Measurements from ENCODE around the gene WDR90.

The WDR90 gene

DNA sequence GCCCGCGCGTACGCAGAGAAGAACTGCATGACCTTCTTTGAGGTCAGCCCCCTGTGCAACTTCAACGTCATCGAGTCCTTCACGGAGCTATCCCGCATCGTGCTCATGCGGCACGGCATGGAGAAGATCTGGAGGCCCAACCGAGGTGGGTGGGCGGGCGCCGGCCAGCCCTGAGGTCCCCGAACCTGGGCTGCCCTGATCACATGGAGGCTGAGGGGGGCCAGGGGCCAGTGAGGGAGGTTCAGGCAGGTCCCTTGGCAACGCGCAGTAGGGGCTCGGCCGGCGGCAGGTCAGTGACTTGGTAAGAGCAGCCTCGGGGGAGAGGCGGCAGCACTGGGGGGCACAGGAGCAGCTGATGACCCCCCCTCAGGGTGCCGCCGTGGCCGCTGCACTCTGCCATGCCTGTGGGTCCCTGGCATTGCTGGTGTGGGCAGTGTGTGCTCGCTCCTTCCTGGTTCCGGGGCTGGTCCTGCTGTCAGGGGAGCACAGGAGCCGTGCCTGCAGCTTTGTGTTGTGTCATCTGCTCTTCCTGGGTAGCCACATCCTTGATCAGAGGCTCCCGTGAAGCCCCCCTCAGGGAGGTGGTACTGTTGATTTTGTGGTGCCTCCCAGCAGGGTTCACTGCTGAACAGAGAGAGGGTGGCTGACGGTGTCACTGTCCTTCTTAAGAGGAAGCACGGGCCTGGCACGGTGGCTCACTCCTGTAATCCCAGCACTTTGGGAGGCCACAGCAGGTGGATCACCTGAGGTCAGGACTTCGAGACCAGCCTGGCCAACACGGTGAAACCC is 23.0 kb upstream of the WDR90 start:
- FAIRE-seq (no peak), DNase-seq (ENCODE audit: insufficient read length, low spot score) (no peak)

DNA sequence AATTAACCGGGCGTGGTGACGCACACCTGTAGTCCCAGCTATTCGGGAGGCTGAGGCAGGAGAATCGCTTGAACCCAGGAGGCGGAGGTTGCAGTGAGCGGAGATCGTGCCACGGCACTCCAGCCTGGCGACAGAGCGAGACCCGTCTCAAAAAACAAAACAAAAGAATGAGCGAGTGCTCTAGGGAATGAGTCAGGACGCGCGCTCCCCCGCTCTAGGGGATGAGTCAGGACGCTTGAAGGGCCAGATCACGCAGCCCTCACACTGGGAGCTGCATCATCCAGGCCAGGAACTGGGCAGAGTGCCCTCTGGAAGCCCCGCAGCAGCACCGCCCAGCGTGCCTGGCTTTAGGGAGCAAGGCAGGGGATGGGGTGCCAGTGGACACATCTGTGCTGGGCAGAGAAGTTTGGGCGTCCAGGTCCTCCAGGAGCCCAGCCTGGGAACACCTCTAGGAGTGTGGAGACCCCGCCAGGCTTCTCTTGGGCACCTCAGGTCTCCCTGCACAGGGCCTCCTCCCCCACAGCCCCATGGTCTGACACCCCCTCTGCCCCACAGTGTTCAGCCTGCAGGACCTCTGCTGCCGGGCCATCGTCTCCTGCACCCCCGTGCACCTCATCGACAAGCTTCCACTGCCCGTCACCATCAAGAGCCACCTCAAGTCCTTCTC is 22.2 kb upstream of the WDR90 start:
- DNase-seq (ENCODE audit: insufficient read length, low spot score) (peak; percentile 93), FAIRE-seq (no peak)

DNA sequence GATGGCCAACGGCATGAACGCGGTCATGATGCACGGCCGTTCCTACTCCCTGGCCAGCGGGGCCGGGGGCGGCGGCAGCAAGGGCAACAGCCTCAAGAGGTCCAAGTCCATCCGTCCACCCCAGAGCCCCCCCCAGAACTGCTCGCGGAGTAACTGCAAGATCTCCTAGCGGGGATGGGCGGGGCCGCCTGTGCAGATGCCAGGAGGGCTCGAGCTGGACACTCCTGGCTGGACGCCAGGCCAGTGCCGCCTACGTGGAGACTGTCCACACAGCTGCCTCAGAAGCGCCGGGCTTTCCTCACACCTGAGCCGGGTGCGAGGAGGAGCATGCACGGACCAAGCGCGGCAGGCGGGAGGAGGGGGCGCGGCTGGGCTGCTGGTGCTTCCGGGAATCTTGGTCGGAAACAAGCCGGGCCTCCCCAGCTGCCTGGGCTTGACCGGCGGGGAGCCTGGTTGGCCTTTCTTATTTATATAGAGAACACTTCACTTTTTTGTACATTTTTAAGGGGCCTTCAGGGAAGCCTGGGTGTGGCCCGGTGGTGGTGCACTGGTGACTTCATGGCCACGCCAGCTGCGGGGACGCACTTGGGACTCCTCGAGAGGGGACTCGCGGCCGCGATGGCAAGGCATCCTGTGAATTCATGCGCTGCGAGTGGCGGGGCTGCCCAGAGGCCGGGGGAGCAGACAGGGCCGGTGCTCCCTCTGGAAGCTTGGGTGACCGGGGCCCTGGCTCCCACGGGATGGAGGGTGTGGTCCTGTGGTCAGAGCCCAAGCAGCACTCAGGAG is 21.5 kb upstream of the WDR90 start:
- no peak for DNase-seq (ENCODE audit: insufficient read length, low spot score)
- no peak for FAIRE-seq

DNA sequence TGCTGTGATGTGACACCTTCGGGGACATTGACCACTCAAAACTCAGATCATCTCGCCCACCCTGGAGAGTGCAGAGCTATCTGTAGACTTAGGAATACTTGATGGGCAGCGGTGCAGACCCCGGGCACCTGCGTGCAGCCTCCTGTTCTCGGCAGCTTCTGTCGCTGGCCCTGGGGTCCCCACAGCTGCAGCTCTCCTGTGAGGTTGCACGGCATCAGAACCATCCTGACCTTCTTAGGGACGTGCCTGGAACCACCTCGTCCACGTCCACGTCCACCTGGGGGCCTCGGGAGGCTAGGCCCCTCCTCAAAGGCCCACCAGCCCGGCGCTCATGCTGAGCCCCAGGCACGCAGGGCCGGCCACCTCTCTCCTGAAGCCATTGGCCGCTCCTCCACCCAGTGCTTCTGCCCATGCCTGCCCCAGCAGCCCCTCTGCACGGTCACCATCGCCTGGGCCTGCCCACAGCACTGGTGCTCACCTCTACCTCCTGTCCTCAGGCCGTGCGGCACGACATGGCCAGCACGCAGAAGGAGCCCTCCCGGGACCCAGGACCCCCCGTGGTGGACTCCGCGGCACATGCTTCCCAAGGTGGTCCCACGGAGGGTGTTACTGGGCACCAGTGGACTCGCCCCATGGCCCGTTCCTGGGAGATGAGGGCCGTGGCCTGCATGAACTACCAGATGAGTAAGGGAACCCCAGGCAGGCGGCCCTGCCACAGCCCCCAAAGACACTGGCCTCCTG is 20.7 kb upstream of the WDR90 start:
- FAIRE-seq = no peak
- no peak for DNase-seq (ENCODE audit: insufficient read length, low spot score)

DNA sequence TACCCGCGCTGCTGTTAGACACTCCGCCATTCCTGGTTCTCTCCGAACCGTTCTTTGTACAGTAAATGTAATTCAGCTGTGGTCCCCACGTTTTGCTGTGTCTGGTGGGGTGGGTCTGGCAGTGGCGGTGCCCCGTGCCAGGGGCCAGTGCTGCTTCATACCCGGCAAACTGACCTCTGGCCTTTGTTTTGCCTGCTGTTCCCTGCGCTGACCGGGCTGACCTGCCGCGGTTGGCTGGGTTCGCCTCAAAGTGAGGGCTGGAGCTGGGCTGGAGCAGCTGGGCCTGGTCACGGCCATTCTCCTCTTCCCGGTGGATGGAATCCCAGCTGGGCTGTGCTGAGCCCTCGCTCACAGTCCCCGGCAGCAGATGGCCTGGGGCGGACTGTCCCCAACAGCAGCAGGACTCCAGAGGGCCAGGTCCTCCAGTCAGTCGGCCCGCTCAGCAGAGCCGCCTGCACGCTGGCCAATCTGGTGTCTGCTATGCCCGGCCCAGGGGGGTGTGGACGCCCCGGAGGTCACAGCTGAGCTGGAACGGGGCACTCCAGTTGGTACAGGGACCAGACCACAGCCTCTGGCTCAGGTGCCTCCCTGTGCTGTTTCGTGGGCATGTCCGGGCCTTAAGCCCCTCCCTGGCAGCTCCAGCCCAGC is 19.9 kb upstream of the WDR90 start:
- no peak for DNase-seq (ENCODE audit: insufficient read length, low spot score)
- FAIRE-seq = no peak

DNA sequence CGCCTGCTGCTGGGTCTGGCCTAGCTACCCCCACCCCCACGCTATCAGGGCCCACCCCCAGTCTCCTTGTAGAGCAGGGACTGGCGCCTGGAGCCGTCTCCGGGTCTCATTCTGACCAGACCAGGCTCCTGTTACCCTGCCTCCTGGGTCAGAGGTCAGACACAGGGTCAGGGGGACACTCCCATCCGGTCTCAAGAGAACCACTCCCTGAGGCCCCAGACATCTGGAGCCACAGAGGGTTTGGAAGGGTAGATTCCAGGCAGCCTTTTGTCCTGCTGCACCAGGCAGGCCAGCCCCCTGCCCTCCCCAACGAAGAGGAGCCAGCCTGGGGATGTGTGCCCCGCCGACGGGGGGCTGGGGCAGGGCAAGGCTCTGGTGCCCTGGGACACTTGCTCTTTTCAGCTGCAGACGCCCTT is 19.3 kb upstream of the WDR90 start:
- no peak for FAIRE-seq
- DNase-seq (ENCODE audit: insufficient read length, low spot score) = no peak

DNA sequence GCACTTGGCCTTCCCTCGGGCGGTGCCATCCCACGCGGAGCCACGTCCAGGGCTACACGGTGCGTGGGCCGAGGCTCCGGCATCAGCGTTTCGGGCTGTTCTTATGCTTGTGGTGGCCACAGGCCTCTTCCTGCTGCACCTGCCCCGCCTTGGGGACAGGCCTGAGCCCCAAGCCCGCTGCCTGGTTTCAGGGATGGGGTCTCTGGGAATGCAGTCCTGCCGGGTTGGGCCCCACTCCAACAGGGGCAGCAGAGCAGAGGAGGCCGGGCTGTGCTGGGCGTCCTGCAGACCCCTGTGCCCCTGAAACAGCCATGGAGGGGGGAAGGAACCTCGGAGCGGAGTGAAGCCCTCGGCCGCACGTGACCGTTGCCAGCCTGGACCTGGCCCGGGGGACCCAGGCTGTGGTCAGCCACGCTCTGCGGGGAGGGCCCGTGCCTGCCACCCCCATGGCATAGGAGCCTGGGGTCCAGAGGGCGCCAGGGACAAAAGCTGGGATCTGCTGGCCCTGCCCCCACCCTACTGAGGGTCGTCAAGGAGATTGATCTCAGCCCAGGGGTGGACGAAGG is 18.8 kb upstream of the WDR90 start:
- DNase-seq (ENCODE audit: insufficient read length, low spot score) (no peak), FAIRE-seq (no peak)

DNA sequence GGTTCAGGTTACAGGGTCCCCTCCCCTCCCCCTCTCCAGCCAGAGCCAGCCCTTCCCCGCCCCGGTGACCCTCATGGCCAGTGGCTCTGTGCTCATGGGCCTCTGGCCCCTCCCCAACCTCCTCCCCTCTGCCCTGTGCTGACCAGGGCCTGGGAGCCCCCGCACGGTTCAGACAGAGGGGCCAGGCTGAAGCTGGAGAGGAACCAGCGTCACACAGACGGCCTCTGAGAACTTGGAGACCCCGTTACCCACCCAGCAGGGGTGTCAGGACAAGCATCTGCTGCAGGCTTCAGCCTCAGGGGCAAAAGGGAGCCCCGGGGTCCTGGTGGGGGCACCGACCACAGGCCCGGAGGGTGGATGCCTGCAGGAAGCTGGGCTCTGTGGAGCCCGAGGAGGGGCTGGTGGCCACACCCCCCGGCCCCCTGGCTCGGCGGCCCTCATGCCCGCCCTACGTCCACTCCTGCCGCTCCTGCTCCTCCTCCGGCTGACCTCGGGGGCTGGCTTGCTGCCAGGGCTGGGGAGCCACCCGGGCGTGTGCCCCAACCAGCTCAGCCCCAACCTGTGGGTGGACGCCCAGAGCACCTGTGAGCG is 18.3 kb upstream of the WDR90 start, which contains the start of gene WFIKKN1:
Gene WFIKKN1 (plus strand): TSS at position 171 of the 591 bp plus-strand sequence. CDS start 269 bp downstream, at position 440.
- no peak for DNase-seq (ENCODE audit: insufficient read length, low spot score)
- no peak for FAIRE-seq

DNA sequence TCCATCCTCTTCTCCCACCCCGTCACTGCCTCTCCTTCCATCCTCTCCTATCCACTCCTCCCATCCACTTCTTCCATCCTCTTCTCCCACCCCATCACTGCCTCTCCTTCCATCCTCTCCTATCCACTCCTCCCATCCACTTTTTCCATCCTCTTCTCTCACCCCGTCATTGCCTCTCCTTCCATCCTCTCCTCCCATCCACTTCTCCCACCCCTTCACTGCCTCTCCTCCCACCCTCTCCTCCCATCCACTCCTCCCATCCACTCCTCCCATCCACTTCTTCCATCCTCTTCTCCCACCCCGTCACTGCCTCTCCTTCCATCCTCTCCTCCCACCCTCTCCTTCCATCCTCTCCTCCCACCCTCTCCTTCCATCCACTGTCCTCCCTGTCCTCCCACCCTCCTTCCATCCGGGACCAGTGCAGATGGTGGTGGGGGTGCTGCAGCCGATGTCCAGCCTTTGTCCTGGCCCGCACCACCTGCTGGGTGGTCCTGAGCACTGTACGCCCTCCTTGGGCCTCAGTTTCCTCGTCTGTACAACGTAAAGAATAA is 17.3 kb upstream of the WDR90 start:
- FAIRE-seq = no peak

DNA sequence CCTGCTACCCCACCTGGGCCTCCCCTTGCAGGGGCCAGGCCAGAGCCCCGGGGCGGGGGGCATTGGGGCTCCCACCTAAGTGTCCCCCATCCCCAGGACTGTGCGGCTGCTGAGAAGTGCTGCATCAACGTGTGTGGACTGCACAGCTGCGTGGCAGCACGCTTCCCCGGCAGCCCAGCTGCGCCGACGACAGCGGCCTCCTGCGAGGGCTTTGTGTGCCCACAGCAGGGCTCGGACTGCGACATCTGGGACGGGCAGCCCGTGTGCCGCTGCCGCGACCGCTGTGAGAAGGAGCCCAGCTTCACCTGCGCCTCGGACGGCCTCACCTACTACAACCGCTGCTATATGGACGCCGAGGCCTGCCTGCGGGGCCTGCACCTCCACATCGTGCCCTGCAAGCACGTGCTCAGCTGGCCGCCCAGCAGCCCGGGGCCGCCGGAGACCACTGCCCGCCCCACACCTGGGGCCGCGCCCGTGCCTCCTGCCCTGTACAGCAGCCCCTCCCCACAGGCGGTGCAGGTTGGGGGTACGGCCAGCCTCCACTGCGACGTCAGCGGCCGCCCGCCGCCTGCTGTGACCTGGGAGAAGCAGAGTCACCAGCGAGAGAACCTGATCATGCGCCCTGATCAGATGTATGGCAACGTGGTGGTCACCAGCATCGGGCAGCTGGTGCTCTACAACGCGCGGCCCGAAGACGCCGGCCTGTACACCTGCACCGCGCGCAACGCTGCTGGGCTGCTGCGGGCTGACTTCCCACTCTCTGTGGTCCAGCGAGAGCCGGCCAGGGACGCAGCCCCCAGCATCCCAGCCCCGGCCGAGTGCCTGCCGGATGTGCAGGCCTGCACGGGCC is 16.5 kb upstream of the WDR90 start:
- FAIRE-seq = no peak
- no peak for DNase-seq (ENCODE audit: insufficient read length, low spot score)

More for the DNA sequence above, 17.3 kb upstream of the WDR90 start:
- DNase-seq (ENCODE audit: insufficient read length, low spot score) = no peak

DNA sequence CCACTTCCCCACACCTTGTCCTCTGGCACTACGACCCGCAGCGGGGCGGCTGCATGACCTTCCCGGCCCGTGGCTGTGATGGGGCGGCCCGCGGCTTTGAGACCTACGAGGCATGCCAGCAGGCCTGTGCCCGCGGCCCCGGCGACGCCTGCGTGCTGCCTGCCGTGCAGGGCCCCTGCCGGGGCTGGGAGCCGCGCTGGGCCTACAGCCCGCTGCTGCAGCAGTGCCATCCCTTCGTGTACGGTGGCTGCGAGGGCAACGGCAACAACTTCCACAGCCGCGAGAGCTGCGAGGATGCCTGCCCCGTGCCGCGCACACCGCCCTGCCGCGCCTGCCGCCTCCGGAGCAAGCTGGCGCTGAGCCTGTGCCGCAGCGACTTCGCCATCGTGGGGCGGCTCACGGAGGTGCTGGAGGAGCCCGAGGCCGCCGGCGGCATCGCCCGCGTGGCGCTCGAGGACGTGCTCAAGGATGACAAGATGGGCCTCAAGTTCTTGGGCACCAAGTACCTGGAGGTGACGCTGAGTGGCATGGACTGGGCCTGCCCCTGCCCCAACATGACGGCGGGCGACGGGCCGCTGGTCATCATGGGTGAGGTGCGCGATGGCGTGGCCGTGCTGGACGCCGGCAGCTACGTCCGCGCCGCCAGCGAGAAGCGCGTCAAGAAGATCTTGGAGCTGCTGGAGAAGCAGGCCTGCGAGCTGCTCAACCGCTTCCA is 15.7 kb upstream of the WDR90 start:
- DNase-seq (ENCODE audit: insufficient read length, low spot score) (no peak), FAIRE-seq (no peak)

DNA sequence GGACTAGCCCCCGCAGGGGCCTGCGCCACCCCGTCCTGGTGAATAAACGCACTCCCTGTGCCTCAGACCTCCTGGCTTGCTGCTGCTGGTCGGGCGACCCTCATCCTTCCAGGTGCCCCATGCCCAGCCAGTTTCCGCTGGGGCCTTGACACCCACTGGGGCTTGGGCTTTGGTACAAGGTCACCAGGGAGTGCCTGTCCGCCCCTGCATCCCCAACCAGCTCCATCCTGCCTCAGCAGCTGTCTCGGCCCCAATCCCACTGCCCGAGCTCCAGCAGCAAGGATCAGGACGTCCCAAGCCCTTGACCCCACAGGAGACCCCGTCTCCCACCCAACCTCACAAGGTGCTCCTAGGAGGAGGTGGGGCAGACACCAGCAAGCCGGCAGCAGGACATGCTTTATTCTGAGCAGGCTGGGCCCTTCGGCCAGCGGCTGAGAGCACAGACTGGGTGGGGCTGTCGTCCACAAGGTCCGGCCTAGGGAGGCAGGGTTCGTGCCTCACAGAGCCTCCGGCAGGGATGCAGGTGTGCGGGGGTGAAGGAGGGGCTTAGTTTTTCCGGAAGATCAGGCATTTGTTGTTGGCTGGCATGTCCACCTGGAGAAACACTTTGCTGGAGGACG is 15.0 kb upstream of the WDR90 start:
- FAIRE-seq (no peak), DNase-seq (ENCODE audit: insufficient read length, low spot score) (no peak)

DNA sequence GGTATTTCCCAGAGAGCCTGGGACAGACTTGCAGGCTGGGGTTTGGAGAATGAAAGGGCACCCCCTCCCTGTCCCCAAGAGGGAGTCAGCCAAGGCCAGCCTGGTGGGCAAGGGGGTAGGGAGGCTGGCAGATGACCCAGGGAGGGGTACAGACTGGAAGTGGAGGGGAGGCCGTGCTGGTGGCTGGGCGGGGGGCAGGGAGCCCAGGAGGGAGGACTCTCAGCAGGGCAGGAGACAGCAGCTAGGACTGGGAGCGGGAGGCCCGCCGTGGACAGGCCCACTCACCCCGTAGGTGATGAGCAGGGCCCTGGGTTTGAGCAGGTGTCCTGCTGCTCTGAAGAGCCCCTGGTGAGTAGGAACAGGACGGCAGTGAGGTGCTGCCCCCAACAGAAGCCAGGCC is 14.2 kb upstream of the WDR90 start:
- DNase-seq (ENCODE audit: insufficient read length, low spot score) = no peak
- FAIRE-seq = peak; percentile 26

DNA sequence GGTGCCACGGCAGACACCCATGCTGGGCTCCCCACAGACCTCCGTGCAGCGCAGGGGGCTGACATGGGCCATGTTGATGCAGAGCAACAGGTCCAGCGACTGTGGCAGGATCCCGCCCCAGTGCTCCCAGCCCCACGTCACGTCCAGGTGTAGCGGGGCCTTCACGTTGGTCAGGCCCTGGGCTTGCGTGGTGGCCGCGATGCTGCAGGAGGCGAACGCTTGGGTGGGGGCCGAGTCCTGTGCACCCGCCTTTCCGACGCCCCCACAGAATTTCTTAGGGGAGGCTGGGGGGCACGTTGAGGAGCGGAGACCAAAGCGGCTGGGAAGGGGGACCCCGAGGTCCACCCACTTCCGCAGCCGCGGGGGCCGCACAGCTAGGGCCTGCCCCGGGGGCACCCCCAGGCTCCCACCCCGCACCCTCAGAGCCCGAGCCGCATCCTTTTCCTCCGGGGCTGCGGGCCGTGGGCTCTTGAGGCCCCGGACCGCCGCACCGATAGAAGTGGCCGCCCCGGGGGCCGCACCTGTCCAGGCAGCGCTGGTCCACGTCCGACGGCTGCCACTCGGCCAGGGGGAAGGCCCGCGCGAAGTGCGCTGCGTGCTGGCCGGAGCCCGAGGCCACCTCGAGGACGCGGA is 13.5 kb upstream of the WDR90 start:
- no peak for DNase-seq (ENCODE audit: insufficient read length, low spot score)
- FAIRE-seq = no peak

DNA sequence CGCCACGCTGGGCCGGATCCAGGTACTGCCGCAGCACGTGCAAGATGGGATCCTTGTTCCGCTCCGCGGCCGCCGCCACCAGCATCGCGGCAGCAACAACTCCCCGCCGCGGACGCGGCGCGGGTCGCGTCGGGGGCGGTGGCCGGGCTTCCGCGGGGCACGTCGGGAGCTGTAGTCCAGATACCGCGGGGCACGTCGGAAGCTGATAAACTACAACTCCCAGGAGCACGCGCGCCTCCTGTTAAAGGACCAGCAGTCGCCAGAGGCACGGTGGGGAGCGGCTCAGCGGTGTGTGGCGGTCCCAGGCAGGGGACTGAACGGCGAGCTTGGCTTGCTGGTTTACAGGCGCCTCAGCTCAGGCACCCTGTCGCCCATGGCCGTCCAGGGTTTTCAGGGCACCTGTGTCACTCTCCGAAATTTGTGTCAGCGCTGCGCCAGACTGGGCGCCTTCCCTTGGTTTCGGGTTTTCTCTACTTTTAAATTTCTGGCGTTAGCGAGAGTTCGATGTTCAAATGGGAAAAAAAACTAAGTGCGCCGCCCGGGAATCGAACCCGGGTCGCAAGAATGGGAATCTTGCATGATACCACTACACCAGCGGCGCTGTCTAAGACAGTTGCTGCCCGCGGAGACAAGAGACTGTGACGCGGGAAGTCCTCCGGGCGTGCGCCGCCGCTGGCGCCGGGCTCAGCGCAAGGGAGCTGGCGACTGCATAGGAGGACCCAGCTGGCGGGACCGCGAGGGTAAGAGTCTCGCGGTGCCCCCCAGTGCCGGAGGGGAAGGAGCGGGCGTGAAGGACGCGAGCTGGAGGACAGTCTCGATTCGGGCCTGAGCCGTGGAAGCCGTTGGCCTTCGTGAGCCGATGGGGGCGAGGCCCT is 12.7 kb upstream of the WDR90 start, which contains the start of gene METTL26:
Gene METTL26 (minus strand): TSS at position 100 of the 875 bp plus-strand sequence. CDS start 15 bp downstream, at position 85.
- FAIRE-seq = peak; percentile 97

More for the DNA sequence above, 12.7 kb upstream of the WDR90 start, which contains the start of gene METTL26:
- DNase-seq (ENCODE audit: insufficient read length, low spot score) = peak; percentile 95
